Endodermal cell (in vitro differentiated cells): ENCODE results near the gene MYO7B. TPM values are rescaled to one million over a fixed set of nuclear protein-coding genes. Genes with fewer than 3 reads are reported as not detected.

Experiments
- DNase-seq: peaks from one replicate; pipeline ENCODE4 v3.0.0-alpha.2; 2017
- H3K27ac ChIP-seq: 2 replicates; pipeline ENCODE4 v1.5.1; 2013; ENCODE audit warnings: mild to moderate bottlenecking, low read depth, low read length, moderate library complexity
- H3K27me3 ChIP-seq: 2 replicates; pipeline ENCODE4 v1.6.1; 2013; ENCODE audit warnings: mild to moderate bottlenecking, low read length, moderate library complexity; ENCODE audit not compliant: insufficient read depth, control insufficient read depth, poor library complexity, severe bottlenecking
- H3K36me3 ChIP-seq: 2 replicates; pipeline ENCODE4 v1.7.0; 2013; ENCODE audit warnings: mild to moderate bottlenecking, low read length, moderate library complexity; ENCODE audit not compliant: control insufficient read depth, insufficient read depth
- H3K4me1 ChIP-seq: one replicate; pipeline ENCODE4 v1.7.0; 2013; ENCODE audit warnings: low read length; ENCODE audit not compliant: control insufficient read depth, insufficient read depth
- H3K4me3 ChIP-seq: 2 replicates; pipeline ENCODE4 v1.5.1; 2013; ENCODE audit warnings: mild to moderate bottlenecking, low read length, moderate library complexity
- H3K9ac ChIP-seq: 2 replicates; pipeline ENCODE4 v1.6.1; 2013; ENCODE audit warnings: mild to moderate bottlenecking, low read length, moderate library complexity; ENCODE audit not compliant: poor library complexity, severe bottlenecking; ENCODE audit errors: extremely low read depth
- H3K9me3 ChIP-seq: 2 replicates; pipeline ENCODE4 v1.6.1; 2013; ENCODE audit warnings: mild to moderate bottlenecking, low read length, moderate library complexity; ENCODE audit not compliant: control insufficient read depth
- H3K27ac Mint-ChIP-seq: 2 replicates; pipeline ENCODE4 v1.8.0; 2020; ENCODE audit warnings: mixed read lengths
- H3K27me3 Mint-ChIP-seq: 2 replicates; pipeline ENCODE4 v1.8.0; 2021; ENCODE audit warnings: mild to moderate bottlenecking, mixed read lengths; ENCODE audit not compliant: insufficient read depth
- H3K36me3 Mint-ChIP-seq: 2 replicates; pipeline ENCODE4 v1.8.0; 2020; ENCODE audit warnings: low read depth, mixed read lengths
- H3K4me1 Mint-ChIP-seq: 2 replicates; pipeline ENCODE4 v1.8.0; 2020; ENCODE audit warnings: mixed read lengths
- H3K4me3 Mint-ChIP-seq: 2 replicates; pipeline ENCODE4 v1.8.0; 2020; ENCODE audit warnings: mild to moderate bottlenecking, moderate library complexity, mixed read lengths
- H3K9me3 Mint-ChIP-seq: 2 replicates; pipeline ENCODE4 v1.8.0; 2020; ENCODE audit warnings: mild to moderate bottlenecking, mixed read lengths
- CTCF ChIP-seq: fragments of 200-600 bp; sonication (generic); conservative IDR thresholded peaks from 2 replicates; pipeline ENCODE4 v1.5.0; 2021; ENCODE audit warnings: antibody characterized with exemption, mild to moderate bottlenecking
- WGBS, 2 experiments: methylation state at CpG; one replicate each; pipeline versions ENCODE4 v1.1.5 to v1.1.7; 2013; ENCODE audit warnings: missing lambda C conversion rate in 2 of 2, mixed read lengths in 1 of 2; ENCODE audit not compliant: insufficient coverage in 1 of 2, insufficient read length in 1 of 2; 5-methylcytosine and 5-hydroxymethylcytosine counted together
- total RNA-seq, 2 donors: library from RNA; stranded (reverse); fragmentation: NEBNext Ultra II Directional in 1 of 2; extraction: Animal tissue kit (Norgen Biotek cat#: 25700) in 1 of 2; gene quantifications; 2 replicates in 1 of 2; 3 replicates in 1 of 2; pipeline ENCODE4 v1.2.1, GENCODE V29; 2021

Gene MYO7B
- total RNA-seq, 2 donors from 2014 or later, result 0.11 TPM; not detected in 1

GRCh38 chr2:127575185-127575765, 39.8 kb downstream of the MYO7B start:
- Histone ChIP-seq H3K4me1 (no peaks in the 10 kb centered on the region), H3K27me3 (no peaks in the 10 kb centered on the region), H3K4me3 (no peak overlapping the region), H3K9me3 (no peaks in the 10 kb centered on the region), H3K27ac (no peak overlapping the region), H3K9ac (no peak overlapping the region), H3K36me3 (no peaks in the 10 kb centered on the region)
- H3K36me3 Mint-ChIP-seq, result no peaks in the 10 kb centered on the region
- no peak overlapping the region for H3K27ac Mint-ChIP-seq
- TF ChIP-seq CTCF, result no peak
- H3K27me3 Mint-ChIP-seq, result no peaks in the 10 kb centered on the region
- DNase-seq, result peak; percentile 14
- peaks cover 11% of the 10 kb centered on the region for H3K4me1 Mint-ChIP-seq
- no peak overlapping the region for H3K4me3 Mint-ChIP-seq
- WGBS, 2 experiments, result 100% methylated on average over 3 of the region's 4 CpGs; no CpG with 5 or more reads in 1 of the 2 experiments
- H3K9me3 Mint-ChIP-seq, result no peaks in the 10 kb centered on the region

GRCh38 chr2:127575941-127576432, 40.5 kb downstream of the MYO7B start:
- Histone ChIP-seq H3K36me3 (no peaks in the 10 kb centered on the region), H3K27me3 (no peaks in the 10 kb centered on the region), H3K4me1 (no peaks in the 10 kb centered on the region), H3K9ac (no peak overlapping the region), H3K4me3 (no peak overlapping the region), H3K27ac (no peak overlapping the region), H3K9me3 (no peaks in the 10 kb centered on the region)
- 89 to 96% methylated on average over 8 to 11 of the region's 11 CpGs for WGBS, 2 experiments
- Mint-ChIP-seq H3K4me3 (no peak overlapping the region), H3K27me3 (no peaks in the 10 kb centered on the region), H3K4me1 (peaks cover 11% of the 10 kb centered on the region), H3K9me3 (no peaks in the 10 kb centered on the region), H3K27ac (no peak overlapping the region), H3K36me3 (no peaks in the 10 kb centered on the region)
- no peak for DNase-seq
- no peak for TF ChIP-seq CTCF

DNA sequence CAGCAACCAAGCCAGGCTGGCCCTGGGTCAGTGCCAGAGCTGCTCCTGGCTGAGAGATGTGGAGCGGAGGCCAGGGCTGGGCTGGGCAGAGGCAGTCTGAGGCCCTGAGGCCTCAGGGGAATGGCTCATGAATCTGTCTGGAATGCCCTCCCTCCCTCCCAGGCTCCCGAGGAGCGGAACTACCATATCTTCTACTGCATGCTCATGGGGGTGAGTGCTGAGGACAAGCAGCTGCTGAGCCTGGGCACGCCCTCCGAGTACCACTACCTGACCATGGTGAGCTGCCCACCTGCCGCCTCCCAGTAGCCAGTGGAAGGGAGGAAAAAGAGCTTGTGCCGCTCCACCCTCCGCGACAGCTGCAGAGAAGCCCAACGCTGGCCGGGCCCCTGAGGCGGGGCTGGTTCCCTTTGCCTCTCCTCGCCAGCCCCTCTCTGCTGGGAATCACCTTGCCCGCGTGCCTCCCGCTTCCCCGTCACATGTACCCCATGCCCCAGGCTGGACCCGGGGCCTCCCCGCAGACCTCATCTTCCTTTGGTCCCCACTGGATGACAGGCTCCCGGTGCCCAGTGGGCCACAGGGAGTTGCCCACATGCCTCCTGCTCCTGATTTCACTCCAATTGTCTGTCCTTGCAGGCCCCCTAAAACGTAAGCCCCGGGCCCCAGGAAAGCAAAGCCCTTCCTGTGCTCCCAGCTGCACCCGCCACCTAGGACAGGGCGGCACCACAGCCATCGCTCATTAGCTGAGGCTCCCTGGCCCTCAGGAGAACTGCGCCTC, 41.1 kb downstream of the MYO7B start:
- Mint-ChIP-seq H3K4me1 (peaks cover 11% of the 10 kb centered on the region), H3K27ac (no peak overlapping the region), H3K9me3 (no peaks in the 10 kb centered on the region), H3K36me3 (no peaks in the 10 kb centered on the region), H3K4me3 (no peak overlapping the region), H3K27me3 (no peaks in the 10 kb centered on the region)
- H3K27me3 ChIP-seq, result no peaks in the 10 kb centered on the region
- H3K4me3 ChIP-seq, result no peak overlapping the region
- no peaks in the 10 kb centered on the region for H3K4me1 ChIP-seq
- TF ChIP-seq CTCF, result no peak
- H3K9ac ChIP-seq, result no peak overlapping the region
- no peaks in the 10 kb centered on the region for H3K9me3 ChIP-seq
- 92 to 93% methylated on average over 7 to 26 of the region's 26 CpGs for WGBS, 2 experiments
- no peak overlapping the region for H3K27ac ChIP-seq
- no peaks in the 10 kb centered on the region for H3K36me3 ChIP-seq
- DNase-seq, result peak; percentile 60
